Fibroblast of the aortic adventitia (primary cell): ENCODE results near the gene PRKAG2. TPM values are rescaled to one million over a fixed set of nuclear protein-coding genes. Genes with fewer than 3 reads are reported as not detected.
"Not testable (repeated sequence)": the region's sequence is repeated elsewhere in the genome, so short reads cannot be mapped to it uniquely, and the experiment has no call there.

Experiments
- DNase-seq: peaks from one replicate; pipeline ENCODE4 v3.0.0-alpha.2; 2010; ENCODE audit warnings: low read depth
- H3K4me3 ChIP-seq: 2 replicates; pipeline ENCODE4 v1.5.1; 2011; ENCODE audit warnings: low read depth, mild to moderate bottlenecking, control low read depth, low read length, moderate library complexity
- CTCF ChIP-seq: IDR thresholded peaks from 2 replicates; pipeline ENCODE4 v1.5.1; 2011; ENCODE audit warnings: mild to moderate bottlenecking, low read length, control low read depth, inconsistent platforms; ENCODE audit not compliant: insufficient read depth
- total RNA-seq: library from RNA; depleted of rRNA; stranded (reverse); fragments of >200 nt; gene quantifications from 2 replicates; pipeline ENCODE4 v1.2.3, GENCODE V29; 2012; ENCODE audit warnings: low replicate concordance

Gene PRKAG2
- total RNA-seq, 1 donor, result 10.0 TPM

DNA sequence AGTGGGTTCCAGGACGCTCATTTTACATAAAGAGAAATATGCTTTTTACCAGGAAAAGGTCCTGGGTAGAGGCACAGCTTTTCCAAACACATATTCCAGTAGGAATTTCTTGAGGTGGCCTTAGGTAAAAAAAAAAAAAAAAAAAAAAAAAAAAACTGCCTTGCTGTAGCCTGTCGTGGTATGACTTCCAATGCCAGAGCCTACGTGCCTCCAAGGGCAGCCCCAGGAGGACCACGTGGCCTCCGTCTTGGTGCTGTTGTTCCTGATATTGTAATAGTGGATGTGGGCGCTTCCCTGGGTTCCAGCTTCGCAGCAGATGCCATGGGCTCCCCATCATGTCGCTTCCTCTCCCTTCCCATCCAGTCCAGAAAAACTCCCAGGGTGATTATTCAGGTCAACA, 49.3 kb downstream of the PRKAG2 start:
- DNase-seq, result no peak
- TF ChIP-seq CTCF, result no peak
- H3K4me3 ChIP-seq, result no peak overlapping the region

GRCh38 chr7:151826316-151826715, 50.6 kb downstream of the PRKAG2 start:
- H3K4me3 ChIP-seq, DNase-seq: not testable (repeated sequence)

GRCh38 chr7:151825721-151826120, 51.2 kb downstream of the PRKAG2 start:
- TF ChIP-seq CTCF, result no peak
- H3K4me3 ChIP-seq, result no peak overlapping the region

DNA sequence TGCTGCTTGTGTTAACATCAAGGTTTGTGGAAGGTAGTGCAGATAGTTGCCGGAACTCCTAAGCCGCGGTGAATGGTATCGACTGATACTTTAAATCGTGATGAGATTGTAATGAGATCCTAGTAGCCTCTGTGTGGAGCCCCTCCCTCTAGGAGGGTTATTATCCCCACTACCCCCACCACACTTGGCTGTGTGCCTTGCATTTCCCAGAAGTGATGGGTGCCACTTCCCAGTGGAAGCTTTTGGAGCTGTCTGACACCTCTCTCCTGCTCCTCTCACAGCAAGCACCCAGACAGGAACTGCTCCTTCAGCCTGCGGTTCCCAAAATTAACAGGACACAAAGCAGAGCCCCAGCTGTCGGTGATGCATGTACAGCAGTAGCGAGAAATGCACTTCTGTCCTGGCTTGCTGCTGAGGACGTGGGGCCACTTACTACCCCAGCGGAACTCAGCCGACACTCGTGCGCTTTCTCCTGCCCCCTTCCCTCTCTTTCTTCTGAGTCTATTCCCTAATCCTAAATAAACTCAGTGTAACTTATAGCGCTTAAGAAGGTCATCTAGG, 52.5 kb downstream of the PRKAG2 start:
- no peak for TF ChIP-seq CTCF
- no peak for DNase-seq
- H3K4me3 ChIP-seq, result no peak overlapping the region

More at GRCh38 chr7:151825721-151826120, 51.2 kb downstream of the PRKAG2 start:
- DNase-seq, result no peak

- DNase-seq, result no peak
- no peak for TF ChIP-seq CTCF
- H3K4me3 ChIP-seq, result no peak overlapping the region
Measured at GRCh38 chr7:151823566-151824372, 53.1 kb downstream of the PRKAG2 start.

DNA sequence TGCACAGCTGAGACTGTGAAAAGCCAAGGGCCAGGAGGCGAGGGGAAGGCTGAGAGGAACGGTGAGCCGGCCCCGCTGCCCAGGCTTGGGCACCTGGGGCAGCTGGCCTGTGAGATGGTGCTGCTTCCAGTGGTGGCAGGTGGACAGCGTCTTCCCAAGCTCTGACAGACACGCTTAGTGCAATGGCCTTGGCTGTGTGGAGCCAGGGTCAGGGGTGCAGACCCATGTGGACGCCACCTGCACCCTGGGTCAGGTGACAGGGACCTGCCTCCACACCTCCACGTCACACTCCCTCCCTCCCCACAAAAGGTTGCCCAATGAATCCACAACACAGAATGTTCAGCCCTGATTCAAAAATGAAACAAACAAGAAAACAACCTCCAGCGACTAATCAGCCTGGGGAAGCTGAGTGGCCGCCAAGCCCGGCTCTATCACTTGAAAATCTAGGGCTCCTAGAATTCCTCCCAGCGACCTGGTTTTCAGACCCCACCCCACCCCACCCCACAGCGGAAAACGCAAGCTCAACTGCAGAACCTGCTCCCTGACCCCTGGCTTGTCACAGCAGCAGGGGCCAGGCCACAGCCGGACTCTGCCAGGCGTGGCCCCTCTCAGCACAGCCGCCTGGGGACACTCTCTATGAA, 54.3 kb downstream of the PRKAG2 start:
- no peak overlapping the region for H3K4me3 ChIP-seq
- no peak for TF ChIP-seq CTCF
- no peak for DNase-seq

GRCh38 chr7:151821806-151822540, 54.9 kb downstream of the PRKAG2 start:
- H3K4me3 ChIP-seq, result no peak overlapping the region
- DNase-seq, result no peak
- no peak for TF ChIP-seq CTCF
